HEK293 (cell line): ENCODE data around the gene KIAA1671.

ENCODE experiments used
- CTCF ChIA-PET: fragments of 350-600 bp; formaldehyde crosslinking; extraction: SDS; loops from one replicate; lab custom pipeline; 2021; ENCODE audit warnings: antibody characterized with exemption; lab: Yijun Ruan, JAX
- POLR2A ChIA-PET: fragments of 300-600 bp; formaldehyde crosslinking; extraction: SDS; loops from one replicate; lab custom pipeline; 2020; ENCODE audit warnings: antibody characterized with exemption, inconsistent platforms; lab: Yijun Ruan, JAX
- H3K27ac ChIP-seq: fragments of 200-500 bp; sonication (Bioruptor generic); 2 replicates; pipeline ENCODE4 v1.5.1; 2014; ENCODE audit warnings: low read depth, low read length, control low read depth, inconsistent platforms; ENCODE audit errors: extremely low read depth
- H3K36me3 ChIP-seq, 2 experiments: fragments of 200-500 bp in 1 of 2; sonication (Bioruptor generic) in 1 of 2; 1 replicate in 1 of 2; 2 replicates in 1 of 2; pipeline ENCODE4 v1.5.1; 2014 to 2017; ENCODE audit warnings: inconsistent platforms in 2 of 2, low read length in 2 of 2; ENCODE audit not compliant: control insufficient read depth in 2 of 2, insufficient read depth in 1 of 2
- H3K4me1 ChIP-seq: fragments of 200-500 bp; sonication (Bioruptor generic); 2 replicates; pipeline ENCODE4 v1.5.1; 2014; ENCODE audit warnings: mild to moderate bottlenecking, low read length, inconsistent platforms; ENCODE audit not compliant: control insufficient read depth, insufficient read depth
- H3K4me3 ChIP-seq: 2 replicates; pipeline ENCODE4 v1.5.1; 2011; ENCODE audit warnings: low read depth, mild to moderate bottlenecking, control low read depth, low read length, moderate library complexity
- H3K9me3 ChIP-seq: fragments of 200-500 bp; sonication (Bioruptor generic); 2 replicates; pipeline ENCODE4 v1.5.1; 2014; ENCODE audit warnings: low read depth, low read length, inconsistent platforms; ENCODE audit not compliant: control insufficient read depth, insufficient read depth
- KLF7 ChIP-seq: fragments of 450-650 bp; formaldehyde crosslinking; IDR thresholded peaks from 2 replicates; pipeline ENCODE4 v1.5.1; 2016; ENCODE audit warnings: missing biosample characterization, missing genetic modification characterization, borderline replicate concordance
- MYNN ChIP-seq: fragments of 450-650 bp; formaldehyde crosslinking; IDR thresholded peaks from 2 replicates; pipeline ENCODE4 v1.5.1; 2016; ENCODE audit warnings: missing biosample characterization, missing genetic modification characterization, borderline replicate concordance
- PRDM2 ChIP-seq: fragments of 450-650 bp; formaldehyde crosslinking; IDR thresholded peaks from 2 replicates; pipeline ENCODE4 v1.5.1; 2016; ENCODE audit warnings: missing biosample characterization, missing genetic modification characterization, borderline replicate concordance
- SCRT2 ChIP-seq: fragments of 450-650 bp; formaldehyde crosslinking; IDR thresholded peaks from 2 replicates; pipeline ENCODE4 v1.5.1; 2016; ENCODE audit warnings: missing biosample characterization, missing genetic modification characterization
- TSHZ1 ChIP-seq: fragments of 450-650 bp; formaldehyde crosslinking; IDR thresholded peaks from 2 replicates; pipeline ENCODE4 v1.5.1; 2016; ENCODE audit warnings: missing biosample characterization, missing genetic modification characterization, borderline replicate concordance
- YY2 ChIP-seq: fragments of 450-650 bp; formaldehyde crosslinking; IDR thresholded peaks from 2 replicates; pipeline ENCODE4 v1.5.1; 2016; ENCODE audit warnings: missing biosample characterization, missing genetic modification characterization
- ZBTB17 ChIP-seq: fragments of 450-650 bp; formaldehyde crosslinking; IDR thresholded peaks from 2 replicates; pipeline ENCODE4 v1.5.1; 2016; ENCODE audit warnings: missing biosample characterization, missing genetic modification characterization
- ZBTB20 ChIP-seq: fragments of 450-650 bp; formaldehyde crosslinking; IDR thresholded peaks from 2 replicates; pipeline ENCODE4 v1.5.1; 2016; ENCODE audit warnings: missing biosample characterization, missing genetic modification characterization
- ZNF10 ChIP-seq: fragments of 450-650 bp; formaldehyde crosslinking; IDR thresholded peaks from 2 replicates; pipeline ENCODE4 v1.5.1; 2017; ENCODE audit warnings: missing biosample characterization, missing genetic modification characterization
- ZNF148 ChIP-seq: fragments of 450-650 bp; formaldehyde crosslinking; IDR thresholded peaks from 2 replicates; pipeline ENCODE4 v1.5.0; 2017; ENCODE audit warnings: missing biosample characterization, missing genetic modification characterization, borderline replicate concordance
- ZNF174 ChIP-seq: fragments of 450-650 bp; formaldehyde crosslinking; IDR thresholded peaks from 2 replicates; pipeline ENCODE4 v1.5.0; 2017; ENCODE audit warnings: missing biosample characterization, mild to moderate bottlenecking, missing genetic modification characterization
- ZNF19 ChIP-seq: fragments of 450-650 bp; formaldehyde crosslinking; IDR thresholded peaks from 2 replicates; pipeline ENCODE4; 2016; ENCODE audit warnings: missing biosample characterization, missing genetic modification characterization, low read depth
- ZNF324 ChIP-seq: fragments of 450-650 bp; formaldehyde crosslinking; IDR thresholded peaks from 2 replicates; pipeline ENCODE4 v1.5.1; 2016; ENCODE audit warnings: missing biosample characterization, missing genetic modification characterization
- ZNF362 ChIP-seq: fragments of 450-650 bp; formaldehyde crosslinking; IDR thresholded peaks from 2 replicates; pipeline ENCODE4 v1.5.1; 2016; ENCODE audit warnings: missing biosample characterization, missing genetic modification characterization
- ZNF501 ChIP-seq: fragments of 450-650 bp; formaldehyde crosslinking; IDR thresholded peaks from 2 replicates; pipeline ENCODE4 v1.5.1; 2016; ENCODE audit warnings: missing biosample characterization, missing genetic modification characterization
- ZNF544 ChIP-seq: fragments of 450-650 bp; formaldehyde crosslinking; IDR thresholded peaks from 2 replicates; pipeline ENCODE4 v1.5.0; 2017; ENCODE audit warnings: missing biosample characterization, missing genetic modification characterization
- ZNF560 ChIP-seq: fragments of 450-650 bp; formaldehyde crosslinking; IDR thresholded peaks from 2 replicates; pipeline ENCODE4 v1.5.1; 2017; ENCODE audit warnings: missing biosample characterization, missing genetic modification characterization, borderline replicate concordance
- ZNF571 ChIP-seq: fragments of 450-650 bp; formaldehyde crosslinking; IDR thresholded peaks from 2 replicates; pipeline ENCODE4 v1.5.0; 2017; ENCODE audit warnings: missing biosample characterization, missing genetic modification characterization
- ZNF621 ChIP-seq: fragments of 450-650 bp; formaldehyde crosslinking; IDR thresholded peaks from 2 replicates; pipeline ENCODE4 v1.5.1; 2017; ENCODE audit warnings: missing biosample characterization, missing genetic modification characterization
- ZNF658 ChIP-seq: fragments of 450-650 bp; formaldehyde crosslinking; IDR thresholded peaks from 2 replicates; pipeline ENCODE4; 2016; ENCODE audit warnings: missing biosample characterization, missing genetic modification characterization
- ZNF747 ChIP-seq: fragments of 450-650 bp; formaldehyde crosslinking; IDR thresholded peaks from 2 replicates; pipeline ENCODE4 v1.5.1; 2016; ENCODE audit warnings: missing biosample characterization, missing genetic modification characterization
- ZNF76 ChIP-seq: fragments of 450-650 bp; formaldehyde crosslinking; IDR thresholded peaks from 2 replicates; pipeline ENCODE4; 2016; ENCODE audit warnings: low read depth, missing biosample characterization, missing genetic modification characterization, borderline replicate concordance
- ZNF837 ChIP-seq: fragments of 450-650 bp; formaldehyde crosslinking; IDR thresholded peaks from 2 replicates; pipeline ENCODE4 v1.5.1; 2016; ENCODE audit warnings: missing biosample characterization, missing genetic modification characterization
- ZSCAN16 ChIP-seq: fragments of 450-650 bp; formaldehyde crosslinking; IDR thresholded peaks from 2 replicates; pipeline ENCODE4 v1.5.1; 2016; ENCODE audit warnings: missing biosample characterization, missing genetic modification characterization
- ZSCAN30 ChIP-seq: fragments of 450-650 bp; IDR thresholded peaks from 2 replicates; pipeline ENCODE4 v1.5.1; 2018; ENCODE audit warnings: missing biosample characterization, mild to moderate bottlenecking, missing genetic modification characterization, moderate library complexity

The KIAA1671 gene

GRCh38 chr22:25039754-25040153, 87.2 kb downstream of the KIAA1671 start:
- no peak overlapping the region for H3K4me3 ChIP-seq
- H3K4me1 ChIP-seq, result no peaks in the 10 kb centered on the region
- POLR2A ChIA-PET, result no interaction called here
- no peak overlapping the region for H3K27ac ChIP-seq
- CTCF ChIA-PET, result no interaction called here
- peaks cover 4 to 43% of the 10 kb centered on the region in 2 experiments; a peak in 2 of 3 replicates for H3K36me3 ChIP-seq
- no peak for TF ChIP-seq YY2 (tag by site-specific recombination)
- no peak for TF ChIP-seq ZNF76 (tag by site-specific recombination)
- TF ChIP-seq ZNF571 (tag by site-specific recombination), result no peak
- TF ChIP-seq ZNF10 (tag by site-specific recombination), result no peak
- no peak for TF ChIP-seq ZNF837
- TF ChIP-seq ZNF324, result no peak
- no peak for TF ChIP-seq ZNF362 (tag by site-specific recombination)
- no peak for TF ChIP-seq ZNF19 (tag by site-specific recombination)
- TF ChIP-seq ZNF544 (tag by site-specific recombination), result no peak
- TF ChIP-seq ZNF148 (tag by site-specific recombination), result no peak
- no peak for TF ChIP-seq MYNN (tag by site-specific recombination)
- TF ChIP-seq ZSCAN30 (tag by site-specific recombination), result no peak
- TF ChIP-seq KLF7 (tag by site-specific recombination), result no peak
- TF ChIP-seq ZNF658 (tag by site-specific recombination), result no peak
- TF ChIP-seq ZNF501 (tag by site-specific recombination), result no peak
- no peak for TF ChIP-seq TSHZ1
- TF ChIP-seq ZNF621, result no peak
- no peak for TF ChIP-seq ZNF560 (tag by site-specific recombination)
- TF ChIP-seq ZBTB17 (tag by site-specific recombination), result no peak
- H3K9me3 ChIP-seq, result no peaks in the 10 kb centered on the region

- no peaks in the 10 kb centered on the region for H3K9me3 ChIP-seq
- no peaks in the 10 kb centered on the region for H3K4me1 ChIP-seq
- no peak overlapping the region for H3K4me3 ChIP-seq
- ChIA-PET CTCF (interaction anchor here (0.7 to 5.6 kb wide), 3 partner anchors 66 to 171 kb away, joined by 3 to 25 read pairs (median 4); no protein-coding TSS in a partner anchor), POLR2A (no interaction called here)
- peaks cover 4 to 34% of the 10 kb centered on the region in 2 experiments; a peak in 2 of 3 replicates for H3K36me3 ChIP-seq
- H3K27ac ChIP-seq, result no peak overlapping the region
- TF ChIP-seq ZNF747 (tag by site-specific recombination) (no peak), PRDM2 (tag by site-specific recombination) (no peak), ZBTB20 (tag by site-specific recombination) (no peak), SCRT2 (tag by site-specific recombination) (no peak), ZNF174 (tag by site-specific recombination) (no peak), ZSCAN16 (tag by site-specific recombination) (no peak)
These were observed 92.6 kb downstream of the KIAA1671 start for GRCh38 chr22:25045159-25045558.
